ENCODE data around the gene RCAN3. TPM values are rescaled to one million over a fixed set of nuclear protein-coding genes. Genes with fewer than 3 reads are reported as not detected.
A peak's percentile ranks its signal among the peaks of the same experiment; 100 is the strongest.

RCAN3 gene
- total RNA-seq, 8 experiments from 2014 or later = 0.51 to 18.0 (median 6.3) TPM

DNA sequence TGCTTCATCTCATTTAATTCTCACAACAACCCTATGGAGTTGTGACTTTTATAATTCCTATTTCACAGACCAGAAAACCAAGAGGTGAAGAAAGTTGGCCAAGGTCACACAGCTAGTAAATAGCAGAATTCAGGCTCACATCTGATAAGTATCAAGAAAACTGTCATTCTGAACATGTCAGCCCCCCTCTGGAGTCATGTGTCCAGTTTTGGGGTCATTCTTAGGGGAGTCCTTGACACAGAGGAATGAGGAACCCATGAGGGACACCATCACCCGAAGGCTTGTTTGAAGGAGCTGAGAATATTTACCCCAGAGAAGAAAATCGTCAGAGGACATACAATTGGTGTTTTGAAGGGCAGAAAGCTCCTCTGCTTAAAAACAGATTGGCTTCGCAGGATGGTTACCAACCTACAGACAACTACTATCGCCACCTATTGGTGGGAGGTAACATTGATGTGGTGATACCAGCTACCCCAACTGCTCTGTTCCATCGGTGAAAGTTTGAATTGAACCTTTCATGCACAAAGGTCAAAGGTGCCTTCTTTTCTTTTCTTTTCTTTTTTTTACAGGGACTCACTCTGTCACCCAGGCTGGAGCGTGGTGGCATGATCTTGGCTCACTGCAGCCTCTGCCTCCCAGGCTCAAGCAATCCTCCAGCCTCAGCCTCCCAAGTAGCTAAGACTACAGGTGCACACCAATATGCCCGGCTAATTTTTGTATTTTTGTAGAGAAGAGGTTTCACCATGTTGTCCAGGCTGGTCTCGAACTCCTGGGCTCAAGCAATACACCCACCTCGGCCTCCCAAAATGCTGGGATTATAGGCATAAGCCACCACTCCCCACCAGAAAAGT lies 84.6 kb downstream of the RCAN3 start:
- Histone ChIP-seq H3K4me1 (replicated peaks in 1 of 2) (no peaks in the 10 kb centered on the region), H3K27ac (no peak overlapping the region), H3K4me3 (no peak overlapping the region)
- WGBS, 10 experiments = 0 to 100% (median 36%) methylated on average over 1 to 9 of the region's 9 CpGs; no CpG with 5 or more reads in 1 of the 10 experiments
- ATAC-seq (replicated peaks in 6 of 8) = peak in 5 of 8 experiments; percentile 42 to 91 (median 88)
- in situ Hi-C loops (cut with MboI; ENCODE audit: low pct_unique_long_range_greater_than_20kb in 2 of 9, low sequenced_read_pairs in 9 of 9, unreplicated experiment in 9 of 9) = loop anchor here in 1 of 9 experiments (25.0 kb wide), 1 partner anchor 400 kb away; the partner anchor contains the start of gene IFNLR1

DNA sequence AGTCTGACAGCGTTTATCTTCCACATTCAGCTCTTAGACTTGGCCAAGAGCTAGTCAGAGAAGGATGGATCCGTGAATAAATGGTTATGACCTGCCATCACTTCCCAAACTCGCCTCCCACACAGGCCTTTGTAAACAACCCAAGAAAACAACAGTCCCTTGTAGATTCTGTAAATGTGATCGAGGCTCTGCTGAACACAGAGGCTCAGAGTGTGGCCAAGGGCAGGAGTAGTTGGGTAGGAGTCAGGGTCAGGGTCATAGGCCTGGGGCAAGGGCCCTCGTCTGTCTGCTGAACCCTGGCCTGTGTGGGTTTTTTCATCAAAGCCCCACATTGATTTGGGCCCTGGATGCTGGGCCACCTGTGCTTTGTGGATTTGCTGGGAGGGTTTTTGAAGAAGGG lies 85.9 kb downstream of the RCAN3 start:
- ATAC-seq (replicated peaks in 6 of 8) = no peak
- Histone ChIP-seq H3K4me3 (no peak overlapping the region), H3K27ac (no peak overlapping the region), H3K4me1 (replicated peaks in 1 of 2) (no peaks in the 10 kb centered on the region)
- 20 to 74% (median 65%) methylated on average over 1 to 5 of the region's 5 CpGs; no CpG with 5 or more reads in 5 of the 10 experiments for WGBS, 10 experiments
- in situ Hi-C loops (cut with MboI; ENCODE audit: low pct_unique_long_range_greater_than_20kb in 2 of 9, low sequenced_read_pairs in 9 of 9, unreplicated experiment in 9 of 9) = loop anchor here in 1 of 9 experiments (25.0 kb wide), 1 partner anchor 401 kb away; the partner anchor contains the start of gene IFNLR1

DNA sequence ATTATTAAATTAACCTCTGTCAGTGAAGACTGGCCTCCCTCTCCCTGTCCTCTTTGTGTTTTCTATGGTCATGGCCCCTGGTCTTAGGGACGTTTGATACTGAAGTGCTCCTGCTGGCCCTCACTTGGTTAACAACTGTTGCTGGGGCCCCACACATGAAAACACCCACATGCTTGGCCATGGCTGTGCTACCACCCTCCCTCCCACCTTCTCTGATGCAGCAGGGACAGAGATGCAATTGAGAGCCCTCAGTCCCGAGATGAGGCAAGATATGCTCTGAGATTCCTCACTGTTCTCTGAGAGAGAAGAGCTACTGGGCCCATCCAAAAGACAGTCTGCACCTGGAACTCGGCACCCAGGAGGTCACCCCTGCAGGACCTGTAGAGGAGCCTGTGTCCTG lies 86.6 kb downstream of the RCAN3 start:
- in situ Hi-C loops (cut with MboI; ENCODE audit: low pct_unique_long_range_greater_than_20kb in 2 of 9, low sequenced_read_pairs in 9 of 9, unreplicated experiment in 9 of 9) = loop anchor here in 1 of 9 experiments (25.0 kb wide), 1 partner anchor 402 kb away; the partner anchor contains the start of gene IFNLR1
- no peaks in the 10 kb centered on the region for H3K4me1 ChIP-seq (replicated peaks in 1 of 2)

More for the DNA sequence above, 86.6 kb downstream of the RCAN3 start:
- 0 to 100% (median 40%) methylated on average over 1 to 3 of the region's 3 CpGs; no CpG with 5 or more reads in 4 of the 10 experiments for WGBS, 10 experiments
- H3K27ac ChIP-seq = no peak overlapping the region
- ATAC-seq (replicated peaks in 6 of 8) = no peak
- no peak overlapping the region for H3K4me3 ChIP-seq

Other genes starting within 250 kb of the RCAN3 start
- gene GRHL3, start 183.5 kb upstream of the RCAN3 start, total RNA-seq = 1 to 10 TPM in 2 of 8 experiments, under 1 TPM in 5, not detected in 1; 0.05 to 1.1 (median 0.57) TPM
- gene STPG1, start 89.1 kb upstream of the RCAN3 start, total RNA-seq = 10 to 100 TPM in 1 of 8 experiments, 1 to 10 TPM in 7; 2.1 to 19.0 (median 6.8) TPM
- gene NIPAL3, start 87.0 kb upstream of the RCAN3 start, total RNA-seq = 10 to 100 TPM in 7 of 8 experiments, 1 to 10 TPM in 1; 8.6 to 48.0 (median 19.1) TPM
- gene NCMAP, start 53.3 kb downstream of the RCAN3 start, total RNA-seq = 1 to 10 TPM in 1 of 8 experiments, under 1 TPM in 7; 0.09 to 1.1 (median 0.37) TPM
- gene SRRM1, start 140.5 kb downstream of the RCAN3 start, total RNA-seq = 100 to 1,000 TPM in 3 of 8 experiments, 10 to 100 TPM in 5; 36.6 to 141 (median 69.1) TPM
- 100 to 1,000 TPM in 4 of 8 experiments, 10 to 100 TPM in 4; 77.0 to 188 (median 106) TPM for gene CLIC4, start 242.6 kb downstream of the RCAN3 start, total RNA-seq

All from motor neuron (in vitro differentiated cells).